Measurements from ENCODE around the gene MRAS. TPM values are rescaled to one million over a fixed set of nuclear protein-coding genes. Genes with fewer than 3 reads are reported as not detected.

Gene MRAS
- total RNA-seq, 1 donor from 2014 or later: 5.9 TPM

DNA sequence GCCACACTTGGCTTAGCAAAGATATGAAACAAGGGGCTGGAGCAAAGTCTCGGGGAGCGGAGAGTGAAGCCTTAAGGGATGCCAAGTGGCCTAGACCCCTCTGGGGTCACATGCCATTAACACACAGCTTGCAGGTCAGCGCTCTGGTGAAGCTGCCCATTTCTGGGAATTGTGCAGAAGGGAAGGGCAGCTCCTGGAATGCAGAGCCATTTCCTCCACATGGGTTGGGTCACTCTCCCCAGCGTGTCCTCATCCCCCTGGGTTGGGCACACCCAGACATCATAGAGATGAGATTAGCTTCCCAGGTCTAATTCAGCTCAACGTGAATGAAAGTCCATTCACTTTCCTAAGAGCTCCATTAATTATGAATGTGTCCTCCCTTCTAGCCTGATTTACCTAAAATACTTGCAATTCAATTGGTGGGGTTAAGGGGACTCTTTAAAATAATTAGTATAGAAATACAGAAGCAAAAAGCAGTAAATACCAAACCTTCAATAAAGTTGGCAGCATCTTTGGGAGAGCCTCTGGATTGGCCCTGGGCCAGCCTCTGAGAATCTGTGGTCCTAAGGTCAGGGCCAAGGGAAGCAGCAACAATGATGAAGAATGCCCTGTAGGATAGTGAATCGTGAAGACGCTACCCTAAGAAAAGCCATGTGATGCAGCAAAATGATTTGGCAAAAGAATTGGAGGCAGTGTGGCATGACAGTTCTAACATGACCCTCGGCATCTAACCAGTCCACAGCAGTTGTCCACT, 17.8 kb downstream of the MRAS start:
- Mint-ChIP-seq H3K9me3 (ENCODE audit: unreplicated experiment) (no peaks in the 10 kb centered on the region), H3K36me3 (ENCODE audit: low read depth, unreplicated experiment) (no peaks in the 10 kb centered on the region), H3K27me3 (ENCODE audit: unreplicated experiment) (no peaks in the 10 kb centered on the region), H3K27ac (ENCODE audit: unreplicated experiment) (no peak overlapping the region), H3K4me1 (ENCODE audit: unreplicated experiment) (peaks cover 3% of the 10 kb centered on the region), H3K4me3 (ENCODE audit: unreplicated experiment) (no peak overlapping the region)
- DNase-seq (ENCODE audit: low spot score): no peak
- TF ChIP-seq, protein P1, sequence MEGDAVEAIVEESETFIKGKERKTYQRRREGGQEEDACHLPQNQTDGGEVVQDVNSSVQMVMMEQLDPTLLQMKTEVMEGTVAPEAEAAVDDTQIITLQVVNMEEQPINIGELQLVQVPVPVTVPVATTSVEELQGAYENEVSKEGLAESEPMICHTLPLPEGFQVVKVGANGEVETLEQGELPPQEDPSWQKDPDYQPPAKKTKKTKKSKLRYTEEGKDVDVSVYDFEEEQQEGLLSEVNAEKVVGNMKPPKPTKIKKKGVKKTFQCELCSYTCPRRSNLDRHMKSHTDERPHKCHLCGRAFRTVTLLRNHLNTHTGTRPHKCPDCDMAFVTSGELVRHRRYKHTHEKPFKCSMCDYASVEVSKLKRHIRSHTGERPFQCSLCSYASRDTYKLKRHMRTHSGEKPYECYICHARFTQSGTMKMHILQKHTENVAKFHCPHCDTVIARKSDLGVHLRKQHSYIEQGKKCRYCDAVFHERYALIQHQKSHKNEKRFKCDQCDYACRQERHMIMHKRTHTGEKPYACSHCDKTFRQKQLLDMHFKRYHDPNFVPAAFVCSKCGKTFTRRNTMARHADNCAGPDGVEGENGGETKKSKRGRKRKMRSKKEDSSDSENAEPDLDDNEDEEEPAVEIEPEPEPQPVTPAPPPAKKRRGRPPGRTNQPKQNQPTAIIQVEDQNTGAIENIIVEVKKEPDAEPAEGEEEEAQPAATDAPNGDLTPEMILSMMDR (IDR thresholded peaks at IDR 0.05; ENCODE audit: unreplicated experiment): no peak

DNA sequence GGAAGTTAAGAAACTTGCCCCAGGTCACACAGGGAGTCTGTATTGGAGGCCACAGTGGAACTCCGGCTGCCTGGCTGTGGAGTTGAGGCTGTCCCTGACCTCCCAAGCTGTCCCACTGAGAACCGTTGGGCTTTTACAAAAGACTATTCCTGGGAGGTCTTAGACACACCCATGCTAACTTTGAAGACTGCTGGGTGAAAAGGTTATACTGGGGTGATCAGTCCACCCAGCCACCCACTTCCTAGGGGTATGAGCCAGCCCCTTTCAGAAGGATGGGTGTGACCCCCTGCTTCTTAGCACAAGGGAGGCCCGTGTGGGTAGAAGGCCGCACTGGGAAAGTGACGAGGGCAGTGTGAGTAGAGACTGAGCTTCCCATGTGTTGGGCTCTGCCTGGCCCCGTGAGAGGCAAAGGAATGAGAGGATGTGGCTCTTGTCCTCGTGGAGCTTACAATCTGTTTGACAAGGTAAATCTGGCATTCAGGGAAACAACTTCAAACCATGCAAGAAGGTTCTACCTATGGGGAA, 19.0 kb downstream of the MRAS start:
- Mint-ChIP-seq H3K27ac (ENCODE audit: unreplicated experiment) (no peak overlapping the region), H3K27me3 (ENCODE audit: unreplicated experiment) (no peaks in the 10 kb centered on the region), H3K36me3 (ENCODE audit: low read depth, unreplicated experiment) (no peaks in the 10 kb centered on the region), H3K4me1 (ENCODE audit: unreplicated experiment) (peaks cover 3% of the 10 kb centered on the region), H3K4me3 (ENCODE audit: unreplicated experiment) (no peak overlapping the region), H3K9me3 (ENCODE audit: unreplicated experiment) (no peaks in the 10 kb centered on the region)
- TF ChIP-seq, protein P1 (IDR thresholded peaks at IDR 0.05; ENCODE audit: unreplicated experiment): no peak
- DNase-seq (ENCODE audit: low spot score): no peak

DNA sequence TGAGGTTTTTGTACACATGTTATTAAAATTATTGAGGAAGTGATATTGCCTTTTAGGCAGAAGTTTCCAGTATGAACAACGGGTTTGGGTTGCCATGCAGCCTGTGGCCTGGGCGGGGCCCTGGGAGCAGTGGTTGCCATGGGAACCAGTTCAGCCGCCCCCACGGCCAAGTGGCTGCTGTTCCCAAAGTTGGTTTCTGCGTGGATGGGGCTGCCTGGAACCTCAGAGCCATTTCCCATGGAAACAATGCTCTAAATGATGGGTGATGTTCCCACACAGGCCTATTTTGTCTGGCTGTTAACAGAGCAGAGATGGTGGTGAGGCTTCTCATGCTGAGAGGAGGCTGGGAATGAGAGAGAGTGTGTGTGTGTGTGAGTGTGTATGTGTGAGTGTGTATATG, 19.5 kb downstream of the MRAS start:
- no peaks in the 10 kb centered on the region for H3K27me3 Mint-ChIP-seq (ENCODE audit: unreplicated experiment)
- no peak overlapping the region for H3K4me3 Mint-ChIP-seq (ENCODE audit: unreplicated experiment)
- H3K36me3 Mint-ChIP-seq (ENCODE audit: low read depth, unreplicated experiment): no peaks in the 10 kb centered on the region
- DNase-seq (ENCODE audit: low spot score): no peak
- H3K27ac Mint-ChIP-seq (ENCODE audit: unreplicated experiment): no peak overlapping the region
- H3K4me1 Mint-ChIP-seq (ENCODE audit: unreplicated experiment): peaks cover 3% of the 10 kb centered on the region
- H3K9me3 Mint-ChIP-seq (ENCODE audit: unreplicated experiment): no peaks in the 10 kb centered on the region
- TF ChIP-seq, protein P1 (IDR thresholded peaks at IDR 0.05; ENCODE audit: unreplicated experiment): no peak

DNA sequence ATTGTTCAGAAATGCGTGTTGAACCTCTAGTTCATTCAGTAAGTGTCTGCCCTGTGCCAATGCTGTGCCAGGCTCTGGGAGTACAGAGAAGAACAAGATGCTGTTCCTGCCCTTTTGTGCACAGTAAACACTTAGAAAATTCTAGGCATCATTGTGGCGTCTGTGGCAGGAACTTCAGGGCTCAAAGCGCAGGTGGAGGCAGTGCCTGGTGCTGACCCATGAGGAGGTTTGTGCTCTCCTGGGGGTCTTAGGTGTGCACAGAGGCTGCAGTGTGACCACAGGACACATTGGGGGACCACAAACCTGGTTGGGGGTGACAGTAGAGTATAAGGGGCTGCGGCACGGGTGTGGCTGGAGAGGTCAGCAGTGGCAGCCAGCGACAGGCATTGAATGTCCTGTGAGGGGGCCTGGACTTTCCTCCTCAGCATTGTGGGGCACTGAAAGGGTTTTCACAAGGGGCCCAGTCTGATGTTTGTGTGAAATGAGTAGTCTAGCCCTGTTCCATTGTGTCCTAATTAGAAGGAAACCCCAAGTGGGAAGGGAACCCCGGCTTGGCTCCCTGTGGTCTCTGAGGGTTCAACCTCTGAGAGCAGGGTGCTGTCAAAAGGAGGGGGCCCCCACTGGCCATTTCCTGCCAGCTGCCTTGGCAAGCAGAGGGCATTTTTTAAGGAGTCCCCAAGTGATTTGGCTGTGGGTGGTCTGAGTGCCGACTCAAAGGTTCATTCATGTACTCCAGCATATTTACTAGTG, 20.9 kb downstream of the MRAS start:
- peaks cover 3% of the 10 kb centered on the region for H3K4me1 Mint-ChIP-seq (ENCODE audit: unreplicated experiment)
- H3K27me3 Mint-ChIP-seq (ENCODE audit: unreplicated experiment): no peaks in the 10 kb centered on the region
- H3K36me3 Mint-ChIP-seq (ENCODE audit: low read depth, unreplicated experiment): no peaks in the 10 kb centered on the region
- no peak overlapping the region for H3K4me3 Mint-ChIP-seq (ENCODE audit: unreplicated experiment)
- TF ChIP-seq, protein P1 (IDR thresholded peaks at IDR 0.05; ENCODE audit: unreplicated experiment): no peak
- H3K27ac Mint-ChIP-seq (ENCODE audit: unreplicated experiment): no peak overlapping the region
- no peak for DNase-seq (ENCODE audit: low spot score)
- no peaks in the 10 kb centered on the region for H3K9me3 Mint-ChIP-seq (ENCODE audit: unreplicated experiment)

DNA sequence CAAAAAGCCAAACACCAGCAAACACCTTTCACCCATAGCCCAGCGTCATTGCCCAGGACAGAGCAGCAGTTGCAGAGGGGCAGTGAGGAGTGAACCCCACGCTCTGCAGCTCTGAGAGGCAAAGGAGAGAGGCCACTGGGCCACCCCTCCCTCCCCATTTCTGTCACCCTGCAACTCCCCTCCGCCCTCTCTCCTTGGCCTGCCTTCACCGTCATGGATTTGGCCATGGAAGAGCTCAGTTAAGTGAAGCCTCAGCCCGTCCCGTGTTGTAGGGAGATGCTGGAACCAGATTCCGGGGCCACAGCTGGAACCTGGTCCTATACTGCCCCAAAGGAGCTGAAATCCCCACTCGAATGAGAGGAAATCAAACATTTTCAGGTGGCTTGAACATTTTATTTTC, 21.9 kb downstream of the MRAS start:
- Mint-ChIP-seq H3K4me1 (ENCODE audit: unreplicated experiment) (peaks cover 3% of the 10 kb centered on the region), H3K36me3 (ENCODE audit: low read depth, unreplicated experiment) (no peaks in the 10 kb centered on the region), H3K9me3 (ENCODE audit: unreplicated experiment) (no peaks in the 10 kb centered on the region), H3K4me3 (ENCODE audit: unreplicated experiment) (no peak overlapping the region), H3K27me3 (ENCODE audit: unreplicated experiment) (no peaks in the 10 kb centered on the region), H3K27ac (ENCODE audit: unreplicated experiment) (no peak overlapping the region)
- no peak for DNase-seq (ENCODE audit: low spot score)
- TF ChIP-seq, protein P1 (IDR thresholded peaks at IDR 0.05; ENCODE audit: unreplicated experiment): no peak

Data from endothelial cell (in vitro differentiated cells).